HG02981 (cell line): ENCODE measurements around the gene GRXCR1.
A peak's percentile ranks its signal among the peaks of the same experiment; 100 is the strongest.

ENCODE experiments used
- ATAC-seq: cut with Tn5 transposase; IDR thresholded peaks from one replicate; pipeline ENCODE4 v1.9.1; 2021; ENCODE audit warnings: mild to moderate bottlenecking, moderate library complexity; ENCODE audit not compliant: unreplicated experiment

GRXCR1 gene

DNA sequence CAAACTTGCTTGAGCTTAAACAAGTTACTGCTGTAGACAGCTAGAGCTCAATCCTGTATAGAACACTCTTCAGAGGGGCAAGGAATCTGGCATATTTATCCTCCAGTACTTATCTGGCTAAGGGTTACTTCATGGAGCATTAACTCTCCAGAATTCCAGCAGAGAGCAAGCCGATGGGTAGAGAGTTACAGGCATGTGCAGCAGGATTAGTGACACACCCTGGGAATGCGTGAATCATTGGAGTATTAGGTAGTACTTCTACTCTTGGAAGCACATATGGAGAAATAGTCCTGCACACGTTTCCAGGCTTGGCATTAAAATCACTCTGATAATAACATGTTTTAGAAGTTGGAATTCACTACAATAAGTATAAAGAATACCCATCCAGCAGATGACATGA lies 35.4 kb downstream of the GRXCR1 start:
- ATAC-seq, result no peak

DNA sequence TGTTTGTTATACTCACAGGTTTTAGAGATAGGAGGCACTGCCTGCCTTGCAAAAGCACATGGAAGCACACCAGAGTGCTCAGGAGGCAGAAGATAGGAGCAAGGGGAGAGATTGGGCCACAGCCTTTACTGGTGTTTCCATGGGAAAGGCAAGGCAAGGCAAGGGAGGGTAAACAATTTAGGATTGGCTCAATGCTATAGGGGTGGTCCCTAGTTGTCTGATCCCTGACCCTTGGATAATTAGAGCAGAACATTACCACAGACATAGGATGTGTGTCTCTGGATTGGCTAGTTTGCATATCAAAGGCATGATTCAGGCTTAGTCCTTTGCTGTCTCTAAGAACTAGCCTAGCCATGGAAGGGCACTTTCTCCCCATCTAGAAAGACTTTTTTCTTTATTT lies 36.1 kb downstream of the GRXCR1 start:
- ATAC-seq, result no peak

DNA sequence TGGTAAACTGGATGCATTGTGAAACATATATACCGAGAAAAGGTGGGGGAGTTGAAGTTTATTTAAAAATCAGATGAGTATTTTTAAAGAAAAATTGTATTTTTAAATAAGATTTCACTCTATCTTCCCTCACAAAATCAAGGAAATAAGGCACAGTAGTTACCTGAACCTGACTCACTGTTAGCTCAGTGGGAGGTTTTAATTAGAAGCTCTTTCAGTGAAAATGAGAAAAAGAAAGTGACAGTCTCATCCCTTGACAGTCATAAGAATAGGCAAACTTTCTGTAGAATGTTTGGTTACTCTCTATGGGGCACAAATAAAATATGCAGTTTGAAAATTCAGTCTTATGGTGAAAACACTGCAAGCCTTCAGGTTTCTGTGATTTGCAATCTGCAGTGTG lies 49.7 kb downstream of the GRXCR1 start:
- no peak for ATAC-seq

DNA sequence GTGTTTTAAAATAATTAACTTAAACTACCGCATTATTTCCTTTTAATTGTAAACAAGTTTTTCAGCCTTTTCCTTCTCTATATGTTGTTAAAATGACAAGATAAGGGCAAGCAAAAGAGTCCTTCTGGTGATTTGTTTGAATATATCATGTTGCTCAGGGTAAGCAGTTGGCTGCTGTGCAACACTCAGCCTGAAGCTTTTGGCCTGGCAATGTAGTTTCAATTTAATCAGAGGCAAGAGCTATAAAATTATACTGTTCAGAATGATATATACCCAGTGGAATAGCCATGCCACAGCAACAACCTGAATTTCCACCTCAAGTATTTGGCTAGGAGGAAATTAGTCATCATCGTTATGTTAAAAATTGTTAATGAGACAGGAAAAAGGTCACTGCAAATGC lies 53.4 kb downstream of the GRXCR1 start:
- ATAC-seq, result no peak

DNA sequence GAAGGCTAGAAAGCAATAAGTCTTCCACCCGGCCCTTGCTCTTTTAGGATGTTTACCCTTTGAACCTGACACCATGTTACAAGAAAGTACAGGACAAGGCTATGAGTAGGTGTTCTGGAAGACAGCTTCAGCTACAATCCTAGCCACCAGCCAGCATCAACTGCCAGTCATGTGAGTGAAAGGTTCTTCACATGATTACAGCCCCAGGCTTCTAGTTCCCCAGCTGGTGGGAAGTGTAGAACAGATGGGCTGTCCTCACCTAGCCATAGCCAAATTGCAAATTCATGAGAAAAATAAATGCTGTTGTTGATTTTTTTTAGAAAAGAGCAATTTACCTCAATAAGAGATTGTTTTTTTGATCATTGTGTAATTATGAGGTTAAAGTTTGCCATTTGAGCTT lies 60.8 kb downstream of the GRXCR1 start:
- no peak for ATAC-seq

DNA sequence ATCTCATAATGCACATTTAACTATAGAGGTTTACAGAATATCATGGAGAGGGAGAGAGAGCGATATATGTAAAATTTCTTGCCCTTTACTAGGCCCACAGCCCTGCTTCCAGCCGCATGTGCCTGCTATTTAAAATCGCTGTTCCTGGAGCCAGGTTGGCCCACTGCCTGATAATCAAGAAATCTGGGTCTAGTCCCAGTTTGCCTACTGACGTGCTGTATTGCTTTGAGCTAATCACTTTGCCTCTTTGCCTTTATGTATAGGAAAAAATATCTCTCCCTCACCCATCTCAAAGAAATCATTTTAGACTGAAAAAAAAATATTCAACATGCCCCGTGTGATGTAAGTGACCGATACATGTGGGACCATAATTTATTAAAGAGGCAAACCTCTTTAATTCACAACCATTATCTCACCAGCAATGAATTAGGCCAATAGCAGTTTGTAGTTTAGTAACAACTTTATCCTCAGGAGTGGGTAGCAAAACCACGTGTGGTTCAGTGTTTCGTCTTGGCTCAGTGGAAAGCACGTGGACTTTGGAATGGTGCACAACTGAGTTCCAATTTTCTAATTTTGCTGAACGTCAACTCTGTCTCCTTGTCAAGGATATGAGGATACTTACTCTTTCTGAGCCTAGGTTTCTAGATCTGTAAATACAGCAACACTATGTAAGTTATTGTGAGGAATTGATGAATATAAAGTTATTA lies 62.6 kb downstream of the GRXCR1 start:
- ATAC-seq, result no peak

DNA sequence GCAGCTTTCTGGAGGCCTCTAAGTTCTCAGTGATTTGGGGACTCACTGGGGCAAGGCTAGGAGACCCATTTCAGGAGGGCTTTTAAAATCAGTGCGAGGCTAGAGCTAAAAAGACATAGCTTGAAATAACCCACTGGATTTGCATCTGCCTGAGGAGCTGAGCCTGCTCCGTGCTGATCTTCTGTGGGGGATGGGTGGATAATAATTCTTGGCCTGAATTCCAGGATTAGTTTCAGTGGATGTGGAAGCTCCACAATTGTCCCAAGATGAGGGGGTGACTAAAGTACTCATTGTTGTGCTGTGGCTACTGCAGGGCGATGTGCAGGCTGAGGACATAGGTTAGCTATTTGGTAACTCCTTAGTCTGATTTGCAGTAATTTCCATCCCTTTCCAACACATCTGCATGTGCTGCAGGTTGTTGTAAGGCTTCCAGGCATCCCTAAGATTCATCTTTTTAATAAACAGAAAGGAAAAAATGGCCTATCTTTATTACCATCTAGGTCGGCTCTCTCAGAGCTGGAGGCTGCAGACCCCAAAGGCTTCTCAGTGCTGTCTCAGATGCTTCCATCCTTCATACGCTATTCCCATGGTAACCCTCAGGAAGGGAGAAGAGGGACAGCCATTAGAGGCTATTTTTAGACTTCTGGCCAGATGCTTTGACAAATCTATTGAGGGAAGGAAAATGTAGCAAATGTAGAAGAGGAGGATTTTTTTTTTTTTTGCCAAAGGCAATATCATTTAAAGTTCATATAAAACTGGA lies 63.4 kb downstream of the GRXCR1 start:
- no peak for ATAC-seq

DNA sequence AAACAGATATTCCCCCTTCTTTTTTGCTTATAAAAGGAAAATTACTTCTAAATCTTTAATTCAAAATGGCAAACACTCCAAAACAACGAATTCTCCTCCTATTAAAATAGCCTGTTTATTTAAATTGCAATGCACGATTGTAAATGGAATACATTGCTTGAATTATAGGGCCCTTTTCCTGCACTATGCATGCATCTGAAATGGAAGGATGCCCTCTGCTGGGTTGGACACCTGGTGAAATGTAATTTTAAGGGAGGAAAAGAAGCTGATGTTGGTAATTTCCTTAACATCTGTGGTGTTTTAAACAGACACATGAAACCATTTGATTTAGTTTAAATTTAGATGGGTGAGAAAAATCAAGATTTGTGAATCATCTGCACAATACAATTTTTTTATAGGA lies 72.8 kb downstream of the GRXCR1 start:
- no peak for ATAC-seq

DNA sequence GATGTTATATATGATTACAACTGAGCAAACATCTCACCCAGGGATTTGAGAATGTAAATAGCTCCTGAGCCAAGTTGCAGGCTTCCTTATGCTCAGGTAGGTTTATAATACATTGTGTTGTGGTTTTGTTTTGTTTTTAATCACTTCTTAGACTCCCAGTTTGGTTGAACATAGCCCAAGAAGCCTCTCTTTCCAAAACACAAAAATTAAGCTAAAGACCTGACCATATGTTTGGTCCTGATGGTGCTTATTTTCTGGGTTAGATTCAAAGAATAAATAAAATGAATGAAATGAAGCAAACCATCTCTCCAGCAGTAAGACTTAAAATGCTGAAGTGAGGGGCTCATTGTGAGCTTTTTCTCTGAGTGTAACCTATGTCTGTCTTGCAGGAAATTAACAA lies 93.5 kb downstream of the GRXCR1 start:
- no peak for ATAC-seq

DNA sequence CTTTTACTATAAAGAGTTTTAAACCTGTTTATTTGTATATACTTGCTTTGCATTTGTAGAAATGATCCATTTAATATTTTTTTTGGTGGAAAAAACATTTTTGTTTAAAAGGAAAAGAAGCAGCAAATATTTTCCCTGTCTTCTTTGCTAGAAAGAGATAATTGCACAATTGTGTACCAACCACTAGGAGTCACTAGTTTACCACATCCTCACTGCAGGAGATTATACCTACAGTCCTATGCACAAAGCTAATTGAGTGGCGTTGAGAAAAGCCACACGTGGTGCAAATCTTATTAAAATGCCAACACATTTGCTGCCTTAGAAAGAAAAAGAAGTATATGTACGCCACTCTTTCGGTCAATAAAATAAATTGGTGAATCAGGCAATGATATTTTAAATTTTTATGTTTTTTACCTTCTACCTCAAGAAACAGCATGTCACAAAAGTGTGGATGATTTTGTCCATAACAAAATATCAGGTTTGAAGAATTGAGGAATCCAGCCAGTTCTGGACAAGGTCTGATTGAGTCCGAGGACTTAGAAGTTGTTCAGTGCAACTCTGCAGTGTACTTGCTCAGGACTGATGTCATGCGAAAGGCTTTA lies 102.9 kb downstream of the GRXCR1 start:
- ATAC-seq, result peak; percentile 80

DNA sequence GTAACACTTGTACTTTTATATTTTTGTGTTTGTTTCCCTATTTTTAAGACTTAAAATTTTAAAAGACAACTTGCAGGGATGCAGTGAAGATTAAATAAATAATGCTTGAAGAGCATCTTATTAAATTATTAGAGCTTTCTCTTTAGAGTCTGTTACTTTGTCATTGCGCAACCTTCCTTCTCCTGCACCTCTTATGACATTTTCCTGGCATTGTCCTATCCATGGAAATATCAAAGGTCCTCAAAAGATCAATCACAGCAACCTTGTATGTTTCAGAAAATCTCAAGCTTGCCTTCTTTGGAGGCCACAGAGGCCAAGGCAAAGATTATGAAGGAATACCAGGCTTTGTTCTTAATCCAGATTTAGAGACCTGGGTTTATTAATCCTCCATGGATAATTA lies 116.3 kb downstream of the GRXCR1 start:
- no peak for ATAC-seq

DNA sequence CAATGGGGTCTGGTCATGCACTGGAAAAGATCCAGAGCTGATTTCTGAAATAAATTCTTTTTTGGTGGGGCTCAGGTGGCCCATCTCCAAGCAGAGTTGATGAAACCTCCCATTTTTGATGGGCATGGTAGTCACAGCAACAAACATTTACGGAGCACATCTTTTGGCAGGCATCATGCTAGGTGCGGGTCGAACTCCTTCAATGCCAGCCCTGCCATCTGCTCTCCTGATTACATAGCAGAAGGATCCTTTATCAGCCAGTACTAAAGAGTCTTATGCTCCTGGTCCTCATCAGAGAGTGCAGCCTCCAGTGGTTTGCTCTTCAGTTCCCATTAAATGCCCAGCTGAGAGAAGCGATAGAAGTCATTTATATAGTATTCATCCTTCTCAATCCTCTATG lies 121.7 kb downstream of the GRXCR1 start:
- no peak for ATAC-seq

DNA sequence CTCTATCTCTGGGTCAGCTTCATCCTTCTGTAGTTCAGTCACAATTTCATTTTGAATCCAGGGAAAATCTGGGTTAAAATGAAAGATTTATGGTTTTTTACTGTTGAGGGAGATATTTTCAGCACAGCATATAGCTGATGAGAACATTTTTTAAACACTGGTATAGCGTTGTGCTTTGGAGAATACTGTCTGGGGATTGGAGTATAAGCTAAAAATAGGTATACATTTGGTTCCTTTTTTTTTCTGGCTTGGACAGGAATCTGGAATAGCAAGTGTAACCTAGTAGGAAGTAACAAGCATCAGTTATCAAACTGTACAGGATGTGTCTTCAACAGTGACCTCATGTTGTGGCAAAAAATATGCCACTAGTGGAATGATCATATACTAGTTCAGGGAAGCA lies 149.1 kb downstream of the GRXCR1 start:
- no peak for ATAC-seq

DNA sequence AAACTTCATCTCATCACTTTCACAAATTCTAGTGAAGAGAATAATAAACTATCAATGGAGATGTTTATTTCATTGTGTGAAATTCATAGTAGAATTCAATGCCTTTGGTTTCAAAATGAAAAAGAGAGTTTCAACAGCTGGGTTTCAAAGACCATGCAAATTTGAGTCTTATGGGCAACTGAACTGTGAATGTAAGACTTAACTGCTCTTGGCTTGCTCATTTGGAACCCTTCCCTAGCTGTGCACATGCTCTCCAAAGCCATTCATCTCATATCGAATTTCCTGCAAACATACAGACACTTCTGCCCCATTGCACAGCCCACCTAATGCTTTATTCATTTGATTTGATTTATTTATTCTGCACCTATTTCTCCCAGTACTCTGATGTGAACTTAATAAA lies 154.5 kb downstream of the GRXCR1 start:
- ATAC-seq, result no peak

DNA sequence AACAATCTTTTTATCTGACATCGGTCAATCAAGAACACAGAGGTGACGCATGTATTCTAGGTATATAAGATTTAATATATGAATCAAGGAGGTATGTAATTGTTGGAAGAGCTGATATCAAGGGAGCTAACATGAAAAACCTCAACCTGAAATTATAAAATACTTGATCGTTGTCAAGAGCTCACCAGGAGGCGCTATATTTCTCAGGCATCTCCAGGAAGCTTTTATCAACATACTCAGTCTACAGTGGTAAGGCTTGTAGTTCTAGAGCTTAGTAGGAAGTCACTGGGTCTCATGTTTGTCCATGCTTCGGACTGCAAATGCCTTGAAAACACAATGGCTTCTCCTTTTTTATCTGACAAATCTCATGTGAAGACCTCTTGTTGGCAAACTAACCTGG lies 156.1 kb downstream of the GRXCR1 start:
- ATAC-seq, result no peak

DNA sequence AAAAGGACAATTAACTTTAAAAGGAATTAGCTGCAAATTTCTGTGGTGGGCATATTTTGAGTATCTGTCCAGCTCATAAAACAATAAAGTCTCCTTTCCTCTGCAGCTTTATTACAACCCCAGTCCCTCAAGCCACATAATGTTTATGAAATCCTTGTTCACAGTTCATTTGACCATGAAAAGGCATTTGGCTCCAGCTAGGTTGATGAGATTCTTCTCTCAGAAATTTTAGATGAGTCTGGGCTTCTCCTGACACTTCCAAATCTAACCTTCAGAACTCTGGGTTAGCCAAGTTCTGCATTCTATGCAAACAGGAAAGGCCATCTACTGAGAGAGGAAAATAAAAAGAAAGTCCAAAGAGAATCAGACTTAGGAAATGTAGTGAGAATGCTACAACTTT lies 156.8 kb downstream of the GRXCR1 start:
- ATAC-seq, result no peak

DNA sequence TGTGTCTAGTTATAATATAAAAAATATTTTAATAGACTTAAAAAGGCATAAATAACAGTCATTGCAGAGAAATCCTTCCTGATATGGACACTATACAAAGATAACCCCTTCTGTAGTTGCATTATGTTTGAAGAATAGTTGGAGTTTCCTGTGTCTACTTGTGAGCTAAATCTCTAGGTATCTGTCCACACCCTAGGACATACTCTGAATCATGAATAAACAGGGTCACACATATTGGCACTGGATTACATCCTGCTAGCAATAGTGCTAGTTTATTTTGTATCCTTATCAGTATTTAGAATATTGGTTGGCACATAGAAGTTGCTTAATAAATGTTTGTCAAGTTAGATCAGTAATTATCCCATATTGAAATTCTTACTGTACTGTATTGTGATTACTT lies 173.9 kb downstream of the GRXCR1 start:
- ATAC-seq, result no peak

DNA sequence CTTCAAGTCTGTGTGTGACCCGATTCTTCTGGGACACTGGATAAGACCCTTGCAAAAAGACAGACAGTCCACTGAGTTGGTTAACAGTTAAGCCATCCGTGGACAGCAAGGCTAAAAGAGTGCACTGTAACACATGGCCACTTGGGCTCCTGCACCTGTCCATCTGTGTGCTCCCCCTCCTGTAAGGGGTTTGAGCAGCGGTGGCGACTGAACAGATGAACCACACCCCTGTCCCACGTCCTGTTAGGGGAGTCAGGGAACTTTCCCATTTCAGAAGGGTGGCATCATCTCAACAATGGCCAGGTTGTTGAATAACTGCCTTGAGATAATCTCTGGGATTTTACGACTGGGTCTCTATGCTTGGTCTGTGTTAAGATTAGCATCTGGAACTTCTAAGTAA lies 178.6 kb downstream of the GRXCR1 start:
- ATAC-seq, result no peak
